ENCODE measurements around the gene SMTN.
A peak's percentile ranks its signal among the peaks of the same experiment; 100 is the strongest.

Gene SMTN

GRCh38 chr22:31097941-31098631 lies 17.0 kb downstream of the SMTN start:
- H3K4me3 ChIP-seq (ENCODE audit: control insufficient read depth, low read depth, low read length): no peak overlapping the region
- DNase-seq (ENCODE audit: low read depth): no peak
- no peak for TF ChIP-seq CTCF (conservative IDR thresholded peaks at IDR 0.05; ENCODE audit: control insufficient read depth, insufficient read depth, low read depth, low read length)

- DNase-seq (ENCODE audit: low read depth): peak; percentile 41
- no peak for TF ChIP-seq CTCF (conservative IDR thresholded peaks at IDR 0.05; ENCODE audit: control insufficient read depth, insufficient read depth, low read depth, low read length)
- no peak overlapping the region for H3K4me3 ChIP-seq (ENCODE audit: control insufficient read depth, low read depth, low read length)
These were observed 17.6 kb downstream of the SMTN start for GRCh38 chr22:31098632-31099110.

- no peak overlapping the region for H3K4me3 ChIP-seq (ENCODE audit: control insufficient read depth, low read depth, low read length)
- no peak for TF ChIP-seq CTCF (conservative IDR thresholded peaks at IDR 0.05; ENCODE audit: control insufficient read depth, insufficient read depth, low read depth, low read length)
- no peak for DNase-seq (ENCODE audit: low read depth)
These were observed 18.3 kb downstream of the SMTN start for GRCh38 chr22:31099386-31099785.

GRCh38 chr22:31099841-31100761 lies 19.0 kb downstream of the SMTN start:
- DNase-seq (ENCODE audit: low read depth): no peak
- TF ChIP-seq CTCF (conservative IDR thresholded peaks at IDR 0.05; ENCODE audit: control insufficient read depth, insufficient read depth, low read depth, low read length): no peak
- H3K4me3 ChIP-seq (ENCODE audit: control insufficient read depth, low read depth, low read length): no peak overlapping the region

GRCh38 chr22:31100762-31101525 lies 19.8 kb downstream of the SMTN start:
- DNase-seq (ENCODE audit: low read depth): no peak
- H3K4me3 ChIP-seq (ENCODE audit: control insufficient read depth, low read depth, low read length): no peak overlapping the region
- TF ChIP-seq CTCF (conservative IDR thresholded peaks at IDR 0.05; ENCODE audit: control insufficient read depth, insufficient read depth, low read depth, low read length): no peak

GRCh38 chr22:31102441-31103081 lies 21.4 kb downstream of the SMTN start:
- DNase-seq (ENCODE audit: low read depth): peak; percentile 96
- H3K4me3 ChIP-seq (ENCODE audit: control insufficient read depth, low read depth, low read length): no peak overlapping the region
- TF ChIP-seq CTCF (conservative IDR thresholded peaks at IDR 0.05; ENCODE audit: control insufficient read depth, insufficient read depth, low read depth, low read length): no peak

All from fibroblast of mammary gland (primary cell).